IMR-90 (cell line): Measurements from ENCODE around the gene POU2F1.

Experiments
- BHLHE40 ChIP-seq: fragments of 150-350 bp; IDR thresholded peaks from 2 replicates; pipeline ENCODE4 v1.6.1; 2016; ENCODE audit warnings: mild to moderate bottlenecking, low read depth, low read length
- CEBPB ChIP-seq: IDR thresholded peaks from 2 replicates; pipeline ENCODE4 v1.6.1; 2012; ENCODE audit warnings: low read depth, low read length, improper control_type of control experiment
- CTCF ChIP-seq: conservative IDR thresholded peaks from 2 replicates; pipeline ENCODE4 v1.5.1; 2012; ENCODE audit warnings: mild to moderate bottlenecking, low read depth, low read length, improper control_type of control experiment
- ELK1 ChIP-seq: fragments of 150-350 bp; IDR thresholded peaks from 2 replicates; pipeline ENCODE4 v1.6.1; 2016; ENCODE audit warnings: low read depth, mild to moderate bottlenecking, low read length, moderate library complexity, borderline replicate concordance
- MAFK ChIP-seq: IDR thresholded peaks from 2 replicates; pipeline ENCODE4 v1.6.1; 2012; ENCODE audit warnings: low read depth, low read length, improper control_type of control experiment
- MXI1 ChIP-seq: IDR thresholded peaks from 2 replicates; pipeline ENCODE4 v1.6.1; 2012; ENCODE audit warnings: low read depth, mild to moderate bottlenecking, low read length, moderate library complexity, borderline replicate concordance
- POLR2A ChIP-seq: IDR thresholded peaks from 2 replicates; pipeline ENCODE4 v1.6.1; 2012; ENCODE audit warnings: mild to moderate bottlenecking, low read depth, low read length
- RAD21 ChIP-seq: IDR thresholded peaks from 2 replicates; pipeline ENCODE4 v1.6.1; 2012; ENCODE audit warnings: low read length, improper control_type of control experiment
- RFX5 ChIP-seq: IDR thresholded peaks from 2 replicates; pipeline ENCODE4 v1.8.0; 2012; ENCODE audit warnings: low read depth, mild to moderate bottlenecking, low read length, moderate library complexity
- USF2 ChIP-seq: fragments of 150-350 bp; IDR thresholded peaks from 2 replicates; pipeline ENCODE4 v1.6.1; 2017; ENCODE audit warnings: mild to moderate bottlenecking, antibody characterized with exemption, low read length, low read depth

- no peak for TF ChIP-seq RAD21
- no peak for TF ChIP-seq MXI1
- TF ChIP-seq CTCF: peak; percentile 20; the same call in 1 of the 2 replicates
- no peak for TF ChIP-seq ELK1
- no peak for TF ChIP-seq BHLHE40
- TF ChIP-seq POLR2A: no peak
- TF ChIP-seq CEBPB: no peak
- no peak for TF ChIP-seq MAFK
- no peak for TF ChIP-seq USF2
- no peak for TF ChIP-seq RFX5
These were observed 12.6 kb upstream of the POU2F1 start for GRCh38 chr1:167207940-167208623.
